Calu3 (cell line): ENCODE results near the gene ZNF544. TPM values are rescaled to one million over a fixed set of nuclear protein-coding genes. Genes with fewer than 3 reads are reported as not detected.
"Not testable (repeated sequence)": the region's sequence is repeated elsewhere in the genome, so short reads cannot be mapped to it uniquely, and the experiment has no call there.

Experiments
- BruUV-seq: library from RNA; stranded (reverse); fragments of 400-500 nt; replicated peaks from 2 replicates; lab custom pipeline; 2021; lab: Mats Ljungman, UMichigan
- CTCF ChIA-PET: fragments of 300-600 bp; sonication (Branson Sonifier 250); formaldehyde crosslinking; loops from one replicate; lab custom pipeline; 2022; ENCODE audit warnings: antibody characterized with exemption; lab: Charles Lee
- DNase-seq: peaks from one replicate; pipeline ENCODE4 v3.0.0; 2022
- H3K27ac Mint-ChIP-seq: one replicate; pipeline ENCODE4 v1.8.0; 2022; ENCODE audit warnings: mixed read lengths; ENCODE audit not compliant: unreplicated experiment
- H3K27me3 Mint-ChIP-seq: one replicate; pipeline ENCODE4 v1.8.0; 2022; ENCODE audit warnings: mixed read lengths; ENCODE audit not compliant: unreplicated experiment
- H3K36me3 Mint-ChIP-seq: one replicate; pipeline ENCODE4 v1.8.0; 2022; ENCODE audit warnings: mild to moderate bottlenecking, moderate library complexity, mixed read lengths; ENCODE audit not compliant: insufficient read depth, unreplicated experiment
- H3K4me1 Mint-ChIP-seq: one replicate; pipeline ENCODE4 v1.8.0; 2022; ENCODE audit warnings: mild to moderate bottlenecking, low read depth, mixed read lengths; ENCODE audit not compliant: unreplicated experiment
- H3K4me3 Mint-ChIP-seq: one replicate; pipeline ENCODE4 v1.8.0; 2022; ENCODE audit warnings: mild to moderate bottlenecking, low read depth, moderate library complexity, mixed read lengths; ENCODE audit not compliant: unreplicated experiment
- H3K9me3 Mint-ChIP-seq: one replicate; pipeline ENCODE4 v1.8.0; 2022; ENCODE audit warnings: low read depth, mixed read lengths; ENCODE audit not compliant: unreplicated experiment
- intact Hi-C: fragments of 100-400 bp; cut with micrococcal nuclease; formaldehyde crosslinking; loops from one replicate; pipeline ENCODE4 v1.10.0; 2022; ENCODE audit not compliant: unreplicated experiment
- total RNA-seq: library from RNA; stranded (reverse); gene quantifications from 2 replicates; pipeline ENCODE4 v1.2.3, GENCODE V29; 2022
- TF ChIP-seq, protein P1 (sequence below): fragments of 200-600 bp; IDR thresholded peaks from one replicate; pipeline ENCODE4 v1.8.0; 2022; ENCODE audit warnings: antibody characterized with exemption; ENCODE audit not compliant: unreplicated experiment

Gene ZNF544
- total RNA-seq, 1 experiment from 2014 or later, result 65.3 TPM

DNA sequence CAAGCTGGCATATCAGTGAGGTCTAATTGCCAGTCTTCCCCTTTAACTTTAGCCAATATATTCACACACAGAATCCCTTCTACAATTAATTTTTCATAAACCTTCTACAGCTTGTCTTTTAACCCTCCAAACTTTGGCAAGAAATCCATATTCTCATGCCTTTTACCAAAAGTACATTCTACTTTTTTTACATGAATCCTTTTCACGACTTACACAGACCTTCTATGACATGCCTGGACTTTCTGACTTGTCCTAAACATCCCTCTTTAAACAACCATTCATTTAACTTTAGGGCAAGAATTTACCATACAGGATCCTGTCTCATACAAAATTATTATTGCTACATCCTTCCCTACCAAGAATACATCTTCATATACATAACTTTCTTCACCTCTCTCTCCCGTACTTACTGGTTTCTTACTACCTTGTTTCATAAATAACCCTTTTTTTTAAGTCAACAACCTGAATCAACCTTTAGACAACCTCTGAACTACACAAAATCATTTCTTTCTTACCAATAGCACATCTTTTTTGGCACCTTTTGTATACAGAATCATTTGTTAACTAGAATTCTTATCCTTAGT lies 23.5 kb downstream of the ZNF544 start:
- TF ChIP-seq, protein P1, sequence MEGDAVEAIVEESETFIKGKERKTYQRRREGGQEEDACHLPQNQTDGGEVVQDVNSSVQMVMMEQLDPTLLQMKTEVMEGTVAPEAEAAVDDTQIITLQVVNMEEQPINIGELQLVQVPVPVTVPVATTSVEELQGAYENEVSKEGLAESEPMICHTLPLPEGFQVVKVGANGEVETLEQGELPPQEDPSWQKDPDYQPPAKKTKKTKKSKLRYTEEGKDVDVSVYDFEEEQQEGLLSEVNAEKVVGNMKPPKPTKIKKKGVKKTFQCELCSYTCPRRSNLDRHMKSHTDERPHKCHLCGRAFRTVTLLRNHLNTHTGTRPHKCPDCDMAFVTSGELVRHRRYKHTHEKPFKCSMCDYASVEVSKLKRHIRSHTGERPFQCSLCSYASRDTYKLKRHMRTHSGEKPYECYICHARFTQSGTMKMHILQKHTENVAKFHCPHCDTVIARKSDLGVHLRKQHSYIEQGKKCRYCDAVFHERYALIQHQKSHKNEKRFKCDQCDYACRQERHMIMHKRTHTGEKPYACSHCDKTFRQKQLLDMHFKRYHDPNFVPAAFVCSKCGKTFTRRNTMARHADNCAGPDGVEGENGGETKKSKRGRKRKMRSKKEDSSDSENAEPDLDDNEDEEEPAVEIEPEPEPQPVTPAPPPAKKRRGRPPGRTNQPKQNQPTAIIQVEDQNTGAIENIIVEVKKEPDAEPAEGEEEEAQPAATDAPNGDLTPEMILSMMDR, result no peak
- DNase-seq, result no peak
- intact Hi-C loops, result no loop called here

DNA sequence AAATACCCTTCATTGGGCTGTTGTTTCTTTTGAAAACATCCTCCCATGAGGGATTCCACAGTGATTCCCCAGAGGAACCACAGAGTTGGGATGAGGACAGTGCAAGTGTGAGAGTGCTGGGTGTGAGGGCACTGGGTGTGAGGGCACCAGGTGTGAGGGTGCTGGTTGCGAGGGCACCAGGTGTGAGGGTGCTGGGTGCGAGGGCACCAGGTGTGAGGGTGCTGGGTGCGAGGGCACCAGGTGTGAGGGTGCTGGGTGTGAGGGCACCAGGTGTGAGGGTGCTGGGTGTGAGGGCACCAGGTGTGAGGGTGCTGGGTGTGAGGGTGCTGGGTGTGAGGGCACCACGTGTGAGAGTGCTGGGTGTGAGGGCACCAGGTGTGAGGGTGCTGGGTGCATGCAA lies 29.5 kb downstream of the ZNF544 start:
- H3K4me1 Mint-ChIP-seq, H3K4me3 Mint-ChIP-seq, BruUV-seq, DNase-seq, CTCF ChIA-PET, intact Hi-C loops, H3K27me3 Mint-ChIP-seq: not testable (repeated sequence)
- peak overlapping the region; percentile 50 for H3K27ac Mint-ChIP-seq
- H3K9me3 Mint-ChIP-seq, result peaks cover 36% of the 10 kb centered on the region
- peaks cover 99% of the 10 kb centered on the region for H3K36me3 Mint-ChIP-seq

More for the DNA sequence above, 23.5 kb downstream of the ZNF544 start:
- CTCF ChIA-PET, result no interaction called here
- no peak overlapping the region for H3K4me3 Mint-ChIP-seq
- peaks cover 19% of the 10 kb centered on the region for H3K9me3 Mint-ChIP-seq
- peaks cover 98% of the 10 kb centered on the region for H3K36me3 Mint-ChIP-seq
- H3K4me1 Mint-ChIP-seq, result no peaks in the 10 kb centered on the region
- no peak overlapping the region for H3K27ac Mint-ChIP-seq
- H3K27me3 Mint-ChIP-seq, result no peaks in the 10 kb centered on the region
- no TSS peak for BruUV-seq

DNA sequence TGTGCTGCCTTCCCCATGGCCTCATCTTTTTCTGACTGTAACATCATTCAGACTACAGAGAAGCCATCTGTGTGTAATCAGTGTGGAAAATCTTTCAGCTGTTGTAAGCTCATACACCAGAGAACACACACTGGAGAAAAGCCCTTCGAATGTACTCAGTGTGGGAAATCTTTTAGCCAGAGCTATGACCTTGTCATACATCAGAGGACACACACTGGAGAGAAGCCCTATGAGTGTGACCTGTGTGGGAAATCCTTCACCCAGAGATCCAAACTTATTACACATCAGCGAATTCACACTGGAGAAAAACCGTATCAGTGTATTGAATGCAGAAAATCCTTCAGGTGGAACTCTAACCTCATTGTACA lies 32.9 kb downstream of the ZNF544 start:
- peaks cover 95% of the 10 kb centered on the region for H3K36me3 Mint-ChIP-seq
- TF ChIP-seq, protein P1, result no peak

DNA sequence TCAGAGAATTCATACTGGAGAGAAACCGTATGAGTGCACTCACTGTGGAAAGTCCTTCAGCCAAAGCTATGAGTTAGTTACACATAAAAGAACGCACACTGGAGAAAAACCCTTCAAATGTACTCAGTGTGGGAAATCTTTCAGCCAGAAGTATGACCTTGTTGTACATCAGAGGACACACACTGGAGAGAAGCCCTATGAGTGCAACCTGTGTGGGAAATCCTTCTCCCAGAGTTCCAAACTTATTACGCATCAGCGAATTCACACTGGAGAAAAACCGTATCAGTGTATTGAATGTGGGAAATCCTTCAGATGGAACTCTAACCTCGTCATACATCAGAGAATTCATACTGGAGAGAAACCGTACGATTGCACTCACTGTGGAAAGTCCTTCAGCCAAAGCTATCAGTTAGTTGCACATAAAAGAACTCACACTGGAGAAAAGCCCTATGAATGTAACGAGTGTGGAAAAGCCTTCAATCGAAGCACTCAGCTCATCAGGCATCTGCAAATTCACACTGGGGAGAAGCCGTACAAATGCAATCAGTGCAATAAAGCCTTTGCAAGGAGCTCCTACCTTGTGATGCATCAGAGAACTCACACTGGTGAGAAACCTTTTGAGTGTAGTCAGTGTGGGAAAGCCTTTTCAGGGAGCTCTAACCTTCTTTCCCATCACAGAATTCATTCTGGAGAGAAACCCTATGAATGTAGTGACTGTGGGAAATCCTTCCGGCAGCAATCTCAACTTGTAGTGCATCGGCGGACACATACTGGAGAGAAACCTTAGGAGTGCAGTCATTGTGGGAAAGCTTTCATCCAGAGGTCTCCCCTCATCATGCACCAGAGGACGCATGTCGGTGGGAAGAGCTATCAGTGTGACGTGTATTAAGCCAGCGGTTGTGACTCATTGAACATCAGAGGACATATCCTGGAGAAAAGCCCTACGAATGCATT lies 33.5 kb downstream of the ZNF544 start:
- peaks cover 91% of the 10 kb centered on the region for H3K36me3 Mint-ChIP-seq
- peaks cover 33% of the 10 kb centered on the region for H3K9me3 Mint-ChIP-seq
- H3K27ac Mint-ChIP-seq, result peak overlapping the region; percentile 61
- no peaks in the 10 kb centered on the region for H3K4me1 Mint-ChIP-seq
- intact Hi-C loops, result no loop called here
- BruUV-seq, result no TSS peak
- H3K27me3 Mint-ChIP-seq, result no peaks in the 10 kb centered on the region
- CTCF ChIA-PET, result no interaction called here
- no peak for DNase-seq
- TF ChIP-seq, protein P1, result no peak
- no peak overlapping the region for H3K4me3 Mint-ChIP-seq

More for the DNA sequence above, 32.9 kb downstream of the ZNF544 start:
- Mint-ChIP-seq H3K9me3 (peaks cover 33% of the 10 kb centered on the region), H3K4me3 (no peak overlapping the region), H3K27me3 (no peaks in the 10 kb centered on the region), H3K27ac (no peak overlapping the region), H3K4me1 (no peaks in the 10 kb centered on the region)
- no peak for DNase-seq
- intact Hi-C loops, result no loop called here
- BruUV-seq, result no TSS peak
- CTCF ChIA-PET, result no interaction called here
